Activated CD8-positive, alpha-beta T cell treated with anti-CD3 and anti-CD28 coated beads for 36 hours (primary cell): ENCODE data around the gene ZNF628. TPM values are rescaled to one million over a fixed set of nuclear protein-coding genes. Genes with fewer than 3 reads are reported as not detected.

Experiments
- ATAC-seq: fragments of 200-7000 bp; cut with Tn5 transposase; one replicate; pipeline ENCODE4 v1.10.0; 2021; ENCODE audit warnings: mild to moderate bottlenecking, moderate library complexity
- CTCF ChIA-PET: fragments of 350-600 bp; sonication (Branson Sonifier 250); formaldehyde crosslinking; loops from one replicate; lab custom pipeline; 2021; ENCODE audit warnings: antibody characterized with exemption; lab: Charles Lee
- POLR2A ChIA-PET: fragments of 350-600 bp; sonication (Branson Sonifier 250); formaldehyde crosslinking; loops from one replicate; lab custom pipeline; 2021; ENCODE audit warnings: antibody characterized with exemption; lab: Charles Lee
- DNase-seq: peaks from one replicate; pipeline ENCODE4 v3.0.0-alpha.2; 2020
- H3K27ac Mint-ChIP-seq: one replicate; pipeline ENCODE4 v1.8.0; 2021; ENCODE audit warnings: mild to moderate bottlenecking, mixed read lengths
- H3K27me3 Mint-ChIP-seq: one replicate; pipeline ENCODE4 v1.8.0; 2021; ENCODE audit warnings: mixed read lengths
- H3K36me3 Mint-ChIP-seq: one replicate; pipeline ENCODE4 v1.8.0; 2021; ENCODE audit warnings: low read depth, mixed read lengths
- H3K4me1 Mint-ChIP-seq: one replicate; pipeline ENCODE4 v1.8.0; 2021; ENCODE audit warnings: low read depth, mixed read lengths
- H3K4me3 Mint-ChIP-seq: one replicate; pipeline ENCODE4 v1.8.0; 2021; ENCODE audit warnings: mild to moderate bottlenecking, moderate library complexity, mixed read lengths
- H3K9me3 Mint-ChIP-seq: one replicate; pipeline ENCODE4 v1.8.0; 2021; ENCODE audit warnings: mixed read lengths
- CTCF ChIP-seq: fragments of 200-600 bp; IDR thresholded peaks from one replicate; pipeline ENCODE4 v1.8.0; 2022; ENCODE audit warnings: antibody characterized with exemption, mild to moderate bottlenecking
- intact Hi-C: fragments of 100-400 bp; cut with micrococcal nuclease; formaldehyde crosslinking; loops from one replicate; pipeline ENCODE4 v1.10.0; 2022
- total RNA-seq, 2 experiments: library from RNA; stranded (reverse); gene quantifications; one replicate each; pipeline ENCODE4 v1.2.3, GENCODE V29; 2021

The ZNF628 gene
- total RNA-seq, 2 experiments from 2014 or later: 8.4 to 8.6 TPM

GRCh38 chr19:55528030-55528803 lies 51.8 kb downstream of the ZNF628 start:
- POLR2A ChIA-PET: no interaction called here
- intact Hi-C loops: no loop called here
- CTCF ChIA-PET: no interaction called here
- no peak for DNase-seq
- Mint-ChIP-seq H3K4me1 (no peaks in the 10 kb centered on the region), H3K27ac (no peak overlapping the region), H3K36me3 (no peaks in the 10 kb centered on the region), H3K9me3 (no peaks in the 10 kb centered on the region), H3K4me3 (no peak overlapping the region), H3K27me3 (peaks cover 2% of the 10 kb centered on the region)
- no peak for ATAC-seq
- no peak for TF ChIP-seq CTCF

- Mint-ChIP-seq H3K4me3 (no peak overlapping the region), H3K4me1 (no peaks in the 10 kb centered on the region), H3K27ac (no peak overlapping the region), H3K27me3 (peaks cover 2% of the 10 kb centered on the region), H3K9me3 (no peaks in the 10 kb centered on the region), H3K36me3 (no peaks in the 10 kb centered on the region)
- POLR2A ChIA-PET: no interaction called here
- TF ChIP-seq CTCF: no peak
- CTCF ChIA-PET: interaction anchor here (1.0 kb wide), 1 partner anchor 26 kb away, joined by 5 read pairs; no protein-coding TSS in a partner anchor
- intact Hi-C loops: no loop called here
- ATAC-seq (no peak), DNase-seq (no peak)
Observed at GRCh38 chr19:55529636-55530234, 53.3 kb downstream of the ZNF628 start.

- intact Hi-C loops: no loop called here
- Mint-ChIP-seq H3K9me3 (no peaks in the 10 kb centered on the region), H3K4me1 (no peaks in the 10 kb centered on the region), H3K4me3 (no peak overlapping the region), H3K36me3 (no peaks in the 10 kb centered on the region), H3K27ac (no peak overlapping the region), H3K27me3 (no peaks in the 10 kb centered on the region)
- CTCF ChIA-PET: no interaction called here
- no peak for DNase-seq
- no peak for TF ChIP-seq CTCF
- POLR2A ChIA-PET: interaction anchor here (0.9 kb wide), 1 partner anchor 18 kb away, joined by 3 read pairs; no protein-coding TSS in a partner anchor
- ATAC-seq: no peak
Observed at GRCh38 chr19:55530996-55531395, 54.6 kb downstream of the ZNF628 start.

Other genes starting within 250 kb of the ZNF628 start
- 1 to 10 TPM; 5.8 to 6.2 TPM for gene TMEM86B, start 247.9 kb upstream of the ZNF628 start, total RNA-seq
- gene PPP6R1, start 217.6 kb upstream of the ZNF628 start, total RNA-seq: 100 to 1,000 TPM; 197 to 207 TPM
- gene HSPBP1, start 196.5 kb upstream of the ZNF628 start, total RNA-seq: 10 to 100 TPM; 46.4 to 47.1 TPM
- gene BRSK1, start 192.6 kb upstream of the ZNF628 start, total RNA-seq: 1 to 10 TPM; 5.1 to 5.8 TPM
- gene TMEM150B, start 151.3 kb upstream of the ZNF628 start, total RNA-seq: not detected
- 10 to 100 TPM; 32.6 to 33.1 TPM for gene KMT5C, start 136.7 kb upstream of the ZNF628 start, total RNA-seq
- gene COX6B2, start 121.9 kb upstream of the ZNF628 start, total RNA-seq: not detected
- gene GARIN5B, start 113.4 kb upstream of the ZNF628 start, total RNA-seq: not detected
- gene IL11, start 106.2 kb upstream of the ZNF628 start, total RNA-seq: under 1 TPM in 1 of 2 experiments, not detected in 1; 0.18 TPM
- not detected for gene TMEM190, start 99.8 kb upstream of the ZNF628 start, total RNA-seq
- gene TMEM238, start 92.3 kb upstream of the ZNF628 start, total RNA-seq: 10 to 100 TPM in 1 of 2 experiments, 1 to 10 TPM in 1; 9.4 to 10.6 TPM
- 1,000 to 10,000 TPM; 3,001 to 3,058 TPM for gene RPL28, start 90.7 kb upstream of the ZNF628 start, total RNA-seq
- gene UBE2S, start 68.8 kb upstream of the ZNF628 start, total RNA-seq: 100 to 1,000 TPM; 229 to 241 TPM
- not detected for gene SHISA7, start 33.3 kb upstream of the ZNF628 start, total RNA-seq
- gene ISOC2, start 15.0 kb upstream of the ZNF628 start, total RNA-seq: 10 to 100 TPM; 29.0 to 29.3 TPM
- not detected for gene C19orf85, start 11.9 kb upstream of the ZNF628 start, total RNA-seq
- 10 to 100 TPM; 18.9 to 19.9 TPM for gene NAT14, start 8.6 kb downstream of the ZNF628 start, total RNA-seq
- under 1 TPM; 0.67 to 0.70 TPM for gene SSC5D, start 11.8 kb downstream of the ZNF628 start, total RNA-seq
- gene SBK2, start 60.5 kb downstream of the ZNF628 start, total RNA-seq: not detected
- not detected for gene SBK3, start 68.9 kb downstream of the ZNF628 start, total RNA-seq
- 1 to 10 TPM; 7.2 TPM for gene ZNF579, start 104.2 kb downstream of the ZNF628 start, total RNA-seq
- 10 to 100 TPM; 11.4 to 13.2 TPM for gene FIZ1, start 122.9 kb downstream of the ZNF628 start, total RNA-seq
- gene ZNF524, start 123.7 kb downstream of the ZNF628 start, total RNA-seq: 10 to 100 TPM; 11.0 to 12.3 TPM
- gene ZNF865, start 129.0 kb downstream of the ZNF628 start, total RNA-seq: 10 to 100 TPM; 10.6 to 11.7 TPM
- gene ZNF784, start 147.9 kb downstream of the ZNF628 start, total RNA-seq: 1 to 10 TPM; 3.6 to 3.7 TPM
- gene ZNF580, start 164.4 kb downstream of the ZNF628 start, total RNA-seq: 10 to 100 TPM; 24.8 to 26.2 TPM
- 10 to 100 TPM; 30.4 to 34.5 TPM for gene ZNF581, start 167.0 kb downstream of the ZNF628 start, total RNA-seq
- gene CCDC106, start 171.6 kb downstream of the ZNF628 start, total RNA-seq: 10 to 100 TPM in 1 of 2 experiments, 1 to 10 TPM in 1; 8.8 to 11.2 TPM
- gene U2AF2, start 178.4 kb downstream of the ZNF628 start, total RNA-seq: 100 to 1,000 TPM; 304 to 306 TPM
- 10 to 100 TPM; 36.2 to 37.7 TPM for gene EPN1, start 198.6 kb downstream of the ZNF628 start, total RNA-seq